Gastrocnemius medialis (tissue), 4 donors: ENCODE data around the gene LTBP4. TPM values are rescaled to one million over a fixed set of nuclear protein-coding genes. Genes with fewer than 3 reads are reported as not detected.
A peak's percentile ranks its signal among the peaks of the same experiment; 100 is the strongest.

Experiments used
- ATAC-seq, 2 donors: fragments of 150-250 bp; one replicate each; pipeline ENCODE4 v1.9.1; 2016
- DNase-seq, 2 donors: peaks; one replicate each; pipeline ENCODE4 v3.0.0-alpha.2; 2019
- H3K27ac ChIP-seq, 4 donors: fragments of 200-600 bp; sonication (generic); 1 replicate in 1 of 4; 2 replicates in 3 of 4; pipeline ENCODE4 v1.5.1; 2016 to 2018; ENCODE audit warnings: mild to moderate bottlenecking in 2 of 4, moderate library complexity in 1 of 4
- H3K27me3 ChIP-seq, 3 donors: fragments of 200-600 bp; sonication (generic) in 2 of 3; 1 replicate in 1 of 3; 2 replicates in 2 of 3; pipeline versions ENCODE4 v1.5.1 to v1.6.0; 2016 to 2019; ENCODE audit warnings: mild to moderate bottlenecking in 1 of 3, moderate library complexity in 1 of 3
- H3K36me3 ChIP-seq, 2 donors: fragments of 200-600 bp; sonication (generic) in 1 of 2; one replicate each; pipeline ENCODE4 v1.5.1; 2017 to 2018
- H3K4me1 ChIP-seq, 2 donors: fragments of 200-600 bp; sonication (generic) in 1 of 2; one replicate each; pipeline ENCODE4 v1.5.1; 2016 to 2017; ENCODE audit warnings: mild to moderate bottlenecking in 2 of 2
- H3K4me3 ChIP-seq, 4 donors: fragments of 200-600 bp; sonication (generic) in 3 of 4; 1 replicate in 1 of 4; 2 replicates in 3 of 4; pipeline ENCODE4 v1.5.1; 2016 to 2019; ENCODE audit warnings: mild to moderate bottlenecking in 2 of 4
- H3K9me3 ChIP-seq, 3 donors: fragments of 200-600 bp; sonication (generic) in 2 of 3; 1 replicate in 1 of 3; 2 replicates in 2 of 3; pipeline ENCODE4 v1.5.1; 2016 to 2019
- CTCF ChIP-seq, 5 experiments: fragments of 450-650 bp in 3 of 5; fragments of 200-600 bp in 2 of 5; sonication (generic) in 2 of 5; IDR thresholded peaks in 4 of 5; conservative IDR thresholded peaks in 1 of 5; 1 replicate in 4 of 5; 2 replicates in 1 of 5; pipeline ENCODE4 v1.5.1; 2016 to 2019; ENCODE audit warnings: antibody characterized with exemption in 5 of 5, mild to moderate bottlenecking in 3 of 5, moderate library complexity in 3 of 5
- POLR2A ChIP-seq, 2 donors: fragments of 450-650 bp; IDR thresholded peaks; one replicate each; pipeline ENCODE4 v1.6.1; 2017; ENCODE audit warnings: antibody characterized with exemption in 2 of 2, mild to moderate bottlenecking in 2 of 2, moderate library complexity in 2 of 2
- in situ Hi-C, 4 donors: fragments of 200-750 bp; cut with MboI; loops; one replicate each; pipeline versions ENCODE4 v1.15.0 to v1.8.0; 2017; ENCODE audit warnings: low sequenced_read_pairs in 4 of 4
- intact Hi-C: fragments of 100-400 bp; cut with DNase I; formaldehyde crosslinking; loops from one replicate; pipeline ENCODE4 v1.15.1; 2023; ENCODE audit warnings: low total_unique reads
- total RNA-seq, 4 donors: library from RNA; depleted of rRNA; stranded (reverse); fragments of >200 nt; gene quantifications; one replicate each; pipeline versions ENCODE4 v1.1.0 to v1.2.3, GENCODE V29; 2016

LTBP4 gene
- total RNA-seq, 4 donors from 2014 or later = 34.4 to 46.7 (median 40.5) TPM

GRCh38 chr19:40597329-40597838, 3.8 kb upstream of the LTBP4 start:
- peaks cover 37 to 51% (median 41%) of the 10 kb centered on the region in 3 donors for H3K27me3 ChIP-seq
- in situ Hi-C loops = loop anchor here in 2 of 4 donors (10.0 kb wide), 1 partner anchor 63 kb away; no protein-coding TSS in a partner anchor

GRCh38 chr19:40598121-40598917, 2.9 kb upstream of the LTBP4 start:
- peak; percentile 61 to 76 for DNase-seq
- Histone ChIP-seq H3K4me1 (peaks cover 24 to 34% of the 10 kb centered on the region in 2 donors), H3K9me3 (no peaks in the 10 kb centered on the region), H3K4me3 (no peak overlapping the region), H3K36me3 (no peaks in the 10 kb centered on the region), H3K27me3 (peaks cover 40 to 54% (median 42%) of the 10 kb centered on the region in 3 donors), H3K27ac (no peak overlapping the region)
- in situ Hi-C loops = loop anchor here in 2 of 4 donors (10.0 kb wide), 1 partner anchor 64 kb away; no protein-coding TSS in a partner anchor
- TF ChIP-seq POLR2A (IDR thresholded peaks at IDR 0.05) (no peak), CTCF (IDR thresholded peaks at IDR 0.05 in 4 of 5, conservative IDR thresholded peaks at IDR 0.05 in 1 of 5) (peak; percentile 90 to 99 (median 94))
- intact Hi-C loops = loop anchor here (1.0 to 2.0 kb wide), 3 partner anchors 49 to 294 kb away; no protein-coding TSS in a partner anchor
- ATAC-seq = peak; percentile 69 to 82

More at GRCh38 chr19:40597329-40597838, 3.8 kb upstream of the LTBP4 start:
- H3K4me1 ChIP-seq = peaks cover 15 to 31% of the 10 kb centered on the region in 2 donors
- TF ChIP-seq CTCF (IDR thresholded peaks at IDR 0.05 in 4 of 5, conservative IDR thresholded peaks at IDR 0.05 in 1 of 5) (no peak), POLR2A (IDR thresholded peaks at IDR 0.05) (no peak)
- ATAC-seq (no peak), DNase-seq (no peak)
- H3K4me3 ChIP-seq = peak overlapping the region in 3 of 4 donors; percentile 33 to 44 (median 41)
- no peak overlapping the region for H3K27ac ChIP-seq
- intact Hi-C loops = no loop called here
- no peaks in the 10 kb centered on the region for H3K9me3 ChIP-seq
- H3K36me3 ChIP-seq = no peaks in the 10 kb centered on the region

DNA sequence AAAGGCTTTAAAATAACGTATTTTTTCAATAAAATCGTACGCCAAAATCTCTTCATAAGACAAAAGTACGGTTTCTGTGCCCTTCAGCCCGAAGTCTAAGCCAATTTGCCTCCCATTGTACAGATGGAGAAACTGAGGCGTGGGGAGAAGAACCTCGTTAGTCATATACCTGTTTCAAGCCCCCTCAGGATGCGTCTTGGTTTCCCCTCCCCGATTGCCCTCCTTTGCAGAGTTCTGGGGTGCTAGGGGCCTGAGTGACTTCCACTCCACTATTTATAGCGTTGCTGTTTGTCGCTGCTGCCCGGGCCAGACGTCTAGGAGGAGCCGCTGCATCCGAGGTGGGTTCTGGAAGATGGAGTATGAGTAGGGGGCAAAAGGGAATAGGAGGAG, 2.3 kb upstream of the LTBP4 start:
- TF ChIP-seq CTCF (IDR thresholded peaks at IDR 0.05 in 4 of 5, conservative IDR thresholded peaks at IDR 0.05 in 1 of 5) (no peak), POLR2A (IDR thresholded peaks at IDR 0.05) (no peak)
- in situ Hi-C loops = loop anchor here in 2 of 4 donors (10.0 kb wide), 1 partner anchor 64 kb away; no protein-coding TSS in a partner anchor
- peaks cover 27 to 34% of the 10 kb centered on the region in 2 donors for H3K4me1 ChIP-seq
- no peak for ATAC-seq
- intact Hi-C loops = loop anchor here (1.0 to 2.0 kb wide), 3 partner anchors 50 to 294 kb away; no protein-coding TSS in a partner anchor
- H3K27ac ChIP-seq = peak overlapping the region; percentile 63 to 76 (median 75)
- no peaks in the 10 kb centered on the region for H3K9me3 ChIP-seq
- no peak for DNase-seq
- no peak overlapping the region for H3K4me3 ChIP-seq
- H3K36me3 ChIP-seq = no peaks in the 10 kb centered on the region
- peaks cover 40 to 54% (median 42%) of the 10 kb centered on the region in 3 donors for H3K27me3 ChIP-seq

DNA sequence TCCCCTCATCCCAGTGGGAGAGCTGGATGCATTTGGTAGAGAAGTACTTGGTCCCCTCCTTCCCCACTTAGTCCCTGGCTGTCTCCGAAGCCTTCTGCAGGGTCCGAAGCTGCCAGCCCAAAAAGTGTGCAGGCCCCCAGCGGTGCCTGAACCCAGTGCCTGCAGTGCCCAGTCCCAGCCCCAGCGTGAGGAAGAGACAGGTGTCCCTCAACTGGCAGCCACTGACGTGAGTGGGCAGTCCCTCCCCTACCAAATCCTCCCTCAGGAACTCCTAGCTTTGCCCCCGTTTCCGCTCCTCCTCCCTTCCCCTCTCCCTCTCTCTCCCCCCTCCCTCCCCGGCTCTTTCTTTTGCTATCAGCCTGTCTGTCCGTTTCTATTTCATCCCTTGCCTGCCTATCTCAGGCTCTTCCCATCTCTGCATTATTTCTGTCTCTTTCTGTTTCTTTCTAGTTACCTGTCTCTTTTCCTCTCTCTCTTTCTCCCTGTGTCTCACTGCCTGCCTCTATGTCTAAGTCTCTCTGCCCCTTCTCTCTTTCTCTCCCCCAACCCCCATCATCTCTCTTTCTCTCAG, 1.8 kb upstream of the LTBP4 start:
- in situ Hi-C loops = loop anchor here in 2 of 4 donors (10.0 kb wide), 1 partner anchor 65 kb away; no protein-coding TSS in a partner anchor
- H3K4me3 ChIP-seq = peak overlapping the region; percentile 15 to 25 (median 20)
- no peak for TF ChIP-seq CTCF (IDR thresholded peaks at IDR 0.05 in 4 of 5, conservative IDR thresholded peaks at IDR 0.05 in 1 of 5)
- peak overlapping the region; percentile 63 to 76 (median 75) for H3K27ac ChIP-seq
- intact Hi-C loops = loop anchor here (2.0 kb wide), 1 partner anchor 295 kb away; no protein-coding TSS in a partner anchor
- ATAC-seq (no peak), DNase-seq (no peak)
- peaks cover 32 to 37% of the 10 kb centered on the region in 2 donors for H3K4me1 ChIP-seq
- peaks cover 40 to 54% (median 42%) of the 10 kb centered on the region in 3 donors for H3K27me3 ChIP-seq
- no peaks in the 10 kb centered on the region for H3K36me3 ChIP-seq
- no peaks in the 10 kb centered on the region for H3K9me3 ChIP-seq
